HepG2 (cell line): ENCODE results near the gene MSANTD1. TPM values are rescaled to one million over a fixed set of nuclear protein-coding genes. Genes with fewer than 3 reads are reported as not detected.

ENCODE experiments used
- ATRX ChIP-seq: sonication (generic); formaldehyde crosslinking; IDR thresholded peaks from 2 replicates; pipeline ENCODE4 v1.4.0; 2020; ENCODE audit warnings: missing genetic modification reagents, borderline replicate concordance
- BCL3 ChIP-seq: sonication (generic); formaldehyde crosslinking; IDR thresholded peaks from 2 replicates; pipeline ENCODE4 v1.5.1; 2020; ENCODE audit warnings: mild to moderate bottlenecking, missing genetic modification reagents, moderate library complexity
- BRCA1 ChIP-seq: sonication (generic); formaldehyde crosslinking; IDR thresholded peaks from 2 replicates; pipeline ENCODE4 v1.4.0; 2020; ENCODE audit warnings: missing genetic modification reagents
- ESRRA ChIP-seq: sonication (generic); formaldehyde crosslinking; IDR thresholded peaks from 2 replicates; pipeline ENCODE4 v1.5.1; 2020; ENCODE audit warnings: mild to moderate bottlenecking, low read depth, missing genetic modification reagents
- GPBP1L1 ChIP-seq: sonication (generic); formaldehyde crosslinking; IDR thresholded peaks from 2 replicates; pipeline ENCODE4 v1.5.0; 2020; ENCODE audit warnings: mild to moderate bottlenecking, missing genetic modification reagents
- IRX3 ChIP-seq: sonication (generic); formaldehyde crosslinking; IDR thresholded peaks from 2 replicates; pipeline ENCODE4 v1.8.1; 2023; ENCODE audit warnings: mild to moderate bottlenecking, low read depth, missing genetic modification reagents, borderline replicate concordance
- NFATC3 ChIP-seq: sonication (generic); formaldehyde crosslinking; IDR thresholded peaks from 2 replicates; pipeline ENCODE4 v1.5.1; 2020; ENCODE audit warnings: mild to moderate bottlenecking, missing genetic modification reagents
- NKX3-1 ChIP-seq: sonication (generic); formaldehyde crosslinking; IDR thresholded peaks from 2 replicates; pipeline ENCODE4 v1.5.0; 2020; ENCODE audit warnings: missing genetic modification reagents
- PAX8 ChIP-seq: sonication (generic); formaldehyde crosslinking; IDR thresholded peaks from 2 replicates; pipeline ENCODE4 v1.8.0; 2022; ENCODE audit warnings: mild to moderate bottlenecking, missing genetic modification reagents, borderline replicate concordance
- RNF2 ChIP-seq: fragments of 450-650 bp; conservative IDR thresholded peaks from 2 replicates; pipeline ENCODE4 v1.6.1; 2016; ENCODE audit warnings: low read depth
- SALL1 ChIP-seq: sonication (generic); formaldehyde crosslinking; IDR thresholded peaks from 2 replicates; pipeline ENCODE4 v1.8.0; 2022; ENCODE audit warnings: mild to moderate bottlenecking, missing genetic modification reagents
- SIX4 ChIP-seq: sonication (generic); formaldehyde crosslinking; IDR thresholded peaks from 2 replicates; pipeline ENCODE4 v1.4.0; 2020; ENCODE audit warnings: missing genetic modification reagents
- SP2 ChIP-seq: sonication (generic); formaldehyde crosslinking; IDR thresholded peaks from 2 replicates; pipeline ENCODE4 v1.5.1; 2020; ENCODE audit warnings: mild to moderate bottlenecking, missing genetic modification reagents
- ZNF136 ChIP-seq: sonication (generic); formaldehyde crosslinking; IDR thresholded peaks from 2 replicates; pipeline ENCODE4 v1.8.1; 2022; ENCODE audit warnings: low read depth, mild to moderate bottlenecking, moderate library complexity, missing genetic modification reagents
- ZNF350 ChIP-seq: sonication (generic); formaldehyde crosslinking; IDR thresholded peaks from 2 replicates; pipeline ENCODE4 v1.4.0; 2020; ENCODE audit warnings: mild to moderate bottlenecking, low read depth, missing genetic modification reagents, borderline replicate concordance
- ZNF44 ChIP-seq: sonication (generic); formaldehyde crosslinking; IDR thresholded peaks from 2 replicates; pipeline ENCODE4 v1.5.1; 2020; ENCODE audit warnings: mild to moderate bottlenecking, missing genetic modification reagents
- ZNF512 ChIP-seq: sonication (generic); formaldehyde crosslinking; IDR thresholded peaks from 2 replicates; pipeline ENCODE4 v1.4.0; 2020; ENCODE audit warnings: mild to moderate bottlenecking, missing genetic modification reagents
- ZNF598 ChIP-seq: sonication (generic); formaldehyde crosslinking; IDR thresholded peaks from 2 replicates; pipeline ENCODE4 v1.5.1; 2020; ENCODE audit warnings: mild to moderate bottlenecking, missing genetic modification reagents, borderline replicate concordance
- ZNF660 ChIP-seq: sonication (generic); formaldehyde crosslinking; IDR thresholded peaks from 2 replicates; pipeline ENCODE4 v1.5.1; 2020; ENCODE audit warnings: mild to moderate bottlenecking, low read depth, missing genetic modification reagents, borderline replicate concordance
- ZNF672 ChIP-seq: sonication (generic); formaldehyde crosslinking; IDR thresholded peaks from 2 replicates; pipeline ENCODE4 v1.8.1; 2022; ENCODE audit warnings: missing genetic modification reagents
- ZNF776 ChIP-seq: sonication (generic); formaldehyde crosslinking; IDR thresholded peaks from 2 replicates; pipeline ENCODE4 v1.4.0; 2020; ENCODE audit warnings: mild to moderate bottlenecking, missing genetic modification reagents
- ZNF784 ChIP-seq: sonication (generic); formaldehyde crosslinking; IDR thresholded peaks from 2 replicates; pipeline ENCODE4 v1.5.1; 2020; ENCODE audit warnings: missing genetic modification reagents, mild to moderate bottlenecking, borderline replicate concordance
- ZSCAN5A ChIP-seq: sonication (generic); formaldehyde crosslinking; IDR thresholded peaks from 2 replicates; pipeline ENCODE4 v1.8.0; 2022; ENCODE audit warnings: mild to moderate bottlenecking, missing genetic modification reagents, borderline replicate concordance
- polyA plus RNA-seq, 8 experiments: library from polyadenylated mRNA; depleted of rRNA in 3 of 8; stranded (reverse) in 7 of 8; unstranded in 1 of 8; fragments of >200 nt; fragmentation: Illumina TruSeq in 4 of 8; extraction: Trizol in 4 of 8; gene quantifications; 2 replicates each; pipeline versions ENCODE4 v1.2.1 to v1.2.3, GENCODE V29; 2011 to 2016; ENCODE audit warnings: low read depth in 4 of 8, missing spikeins in 1 of 8, mixed read lengths in 1 of 8; ENCODE audit not compliant: insufficient read depth in 1 of 8
- total RNA-seq, 5 experiments: library from RNA; depleted of rRNA; stranded (reverse); fragments of >200 nt; fragmentation: Illumina TruSeq; extraction: Trizol; gene quantifications; 2 replicates each; pipeline ENCODE4 v1.2.3, GENCODE V29; 2016; ENCODE audit warnings: low read depth in 1 of 5

The MSANTD1 gene
- total and polyA plus RNA-seq, 2 of the 13 experiments (the other 11 are each of a cell fraction or from before 2014, with no cell fraction given): 0.22 to 0.40 TPM

GRCh38 chr4:3284734-3285557, 36.0 kb downstream of the MSANTD1 start (continued):
- TF ChIP-seq ZNF660 (CRISPR knock-in tag) (no peak), NKX3-1 (no peak), SIX4 (CRISPR knock-in tag) (no peak), ZNF350 (no peak), PAX8 (CRISPR knock-in tag) (no peak), BRCA1 (CRISPR knock-in tag) (0 out of 2 replicates have a peak, but pooled peaks have one; percentile 28), RNF2 (no peak), ZNF512 (CRISPR knock-in tag) (no peak), ZNF776 (CRISPR knock-in tag) (no peak; the same call in 1 of the 2 replicates), ATRX (no peak), SP2 (0 out of 2 replicates have a peak, but pooled peaks have one; percentile 14), IRX3 (no peak), ZNF784 (CRISPR knock-in tag) (peak; percentile 47), ESRRA (CRISPR knock-in tag) (no peak), BCL3 (CRISPR knock-in tag) (0 out of 2 replicates have a peak, but pooled peaks have one; percentile 57), ZNF598 (0 out of 2 replicates have a peak, but pooled peaks have one; percentile 63), SALL1 (CRISPR knock-in tag) (no peak), GPBP1L1 (no peak), ZNF44 (0 out of 2 replicates have a peak, but pooled peaks have one; percentile 66), ZNF672 (CRISPR knock-in tag) (no peak), ZNF136 (peak; percentile 56; the same call in 1 of the 2 replicates), NFATC3 (CRISPR knock-in tag) (no peak), ZSCAN5A (CRISPR knock-in tag) (0 out of 2 replicates have a peak, but pooled peaks have one; percentile 61)
